ENCODE measurements around the gene ATXN7.

The ATXN7 gene

GRCh38 chr3:64030741-64031140 is 167.1 kb downstream of the ATXN7 start:
- TF ChIP-seq REST (IDR thresholded peaks at IDR 0.05; ENCODE audit: insufficient read depth in 1 of 2, low read depth in 2 of 2, low read length in 2 of 2) (no peak), SIN3A (IDR thresholded peaks at IDR 0.05; ENCODE audit: borderline replicate concordance, insufficient read depth, low read length) (no peak), FOXP2 (optimal IDR thresholded peaks at IDR 0.05; ENCODE audit: borderline replicate concordance, extremely low read depth, extremely low read length, insufficient read depth) (no peak), TAF1 (IDR thresholded peaks at IDR 0.05; ENCODE audit: borderline replicate concordance, insufficient read depth, low read length) (no peak), POLR2AphosphoS5 (IDR thresholded peaks at IDR 0.05; ENCODE audit: low read depth, low read length) (no peak)

DNA sequence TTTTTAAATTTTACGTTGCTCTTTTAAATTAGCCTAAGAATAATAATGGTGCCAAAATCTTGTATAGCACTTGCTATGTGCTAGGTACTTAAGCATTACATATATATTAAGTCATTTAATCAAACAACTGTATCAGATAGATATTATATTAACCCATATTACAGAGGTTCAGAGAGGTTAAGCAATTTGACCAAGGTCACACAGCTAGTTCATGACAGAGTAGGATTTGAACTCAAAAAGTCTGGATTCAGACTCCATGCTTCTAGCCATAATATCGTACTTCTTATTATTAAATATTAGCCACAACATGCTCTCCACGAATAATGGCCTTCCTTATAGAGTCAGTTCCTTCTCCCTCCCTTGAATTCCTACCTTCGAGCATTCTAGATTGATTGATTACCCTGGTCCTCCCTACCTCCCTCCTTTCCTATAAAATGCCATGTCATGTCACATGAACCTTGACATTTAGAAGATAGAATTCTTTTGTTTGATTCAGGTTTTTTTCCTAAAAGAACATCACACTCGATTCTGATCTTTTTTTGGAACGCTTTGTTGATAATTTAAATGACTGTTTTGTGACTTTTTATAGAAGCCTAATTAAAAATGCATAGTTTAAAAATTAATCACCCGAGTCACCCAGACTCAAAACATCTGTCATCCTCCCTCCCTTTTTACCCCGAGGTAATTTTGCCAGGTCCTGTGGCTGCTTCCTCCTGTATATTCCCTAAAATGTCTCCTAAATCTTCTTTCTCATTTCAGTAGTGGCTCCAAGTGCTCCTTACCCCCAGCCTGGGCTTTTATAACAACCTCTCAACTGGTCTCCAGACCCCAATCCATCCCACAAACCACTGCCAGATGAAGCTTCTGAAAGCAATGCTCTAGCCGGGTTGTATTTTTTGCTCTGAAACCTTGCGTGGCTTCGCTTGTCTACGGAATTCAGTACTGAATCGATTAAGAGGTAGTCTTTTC is 168.2 kb downstream of the ATXN7 start:
- TF ChIP-seq POLR2AphosphoS5 (IDR thresholded peaks at IDR 0.05; ENCODE audit: low read depth, low read length), result no peak
- TF ChIP-seq TAF1 (IDR thresholded peaks at IDR 0.05; ENCODE audit: borderline replicate concordance, insufficient read depth, low read length), result no peak
- no peak for TF ChIP-seq REST (IDR thresholded peaks at IDR 0.05; ENCODE audit: insufficient read depth in 1 of 2, low read depth in 2 of 2, low read length in 2 of 2)
- TF ChIP-seq FOXP2 (optimal IDR thresholded peaks at IDR 0.05; ENCODE audit: borderline replicate concordance, extremely low read depth, extremely low read length, insufficient read depth), result no peak

- no peak for TF ChIP-seq POLR2AphosphoS5 (IDR thresholded peaks at IDR 0.05; ENCODE audit: low read depth, low read length)
These were observed 169.4 kb downstream of the ATXN7 start for GRCh38 chr3:64033069-64033468.

GRCh38 chr3:64037084-64037483 is 173.4 kb downstream of the ATXN7 start:
- no peak for TF ChIP-seq REST (IDR thresholded peaks at IDR 0.05; ENCODE audit: insufficient read depth in 1 of 2, low read depth in 2 of 2, low read length in 2 of 2)
- no peak for TF ChIP-seq POLR2AphosphoS5 (IDR thresholded peaks at IDR 0.05; ENCODE audit: low read depth, low read length)
- no peak for TF ChIP-seq FOXP2 (optimal IDR thresholded peaks at IDR 0.05; ENCODE audit: borderline replicate concordance, extremely low read depth, extremely low read length, insufficient read depth)

DNA sequence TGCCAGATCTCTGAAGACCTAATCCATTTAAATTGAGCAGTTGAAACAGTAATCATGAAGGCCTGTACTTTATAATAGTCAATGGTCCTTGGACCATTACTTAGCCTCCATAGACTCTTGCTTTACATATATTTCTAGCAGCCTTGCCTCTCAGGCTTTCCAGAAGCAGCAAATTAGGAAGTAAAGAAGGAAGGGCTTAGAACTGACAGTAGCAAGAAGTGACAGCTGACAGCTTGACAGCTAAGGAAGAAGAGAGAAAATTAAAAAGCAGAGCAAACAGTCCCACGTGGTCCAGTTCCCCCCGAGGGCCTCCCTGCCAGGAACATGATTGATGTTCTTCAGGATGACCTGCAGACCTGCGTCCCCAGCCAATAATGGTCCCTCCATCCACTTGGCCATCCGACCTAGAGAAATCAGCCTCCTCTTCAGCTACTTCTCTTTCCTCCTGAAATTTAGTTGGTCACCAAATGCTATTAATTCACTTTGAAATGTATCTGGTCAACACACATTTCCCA is 174.6 kb downstream of the ATXN7 start:
- TF ChIP-seq SIN3A (IDR thresholded peaks at IDR 0.05; ENCODE audit: borderline replicate concordance, insufficient read depth, low read length), result no peak
- no peak for TF ChIP-seq REST (IDR thresholded peaks at IDR 0.05; ENCODE audit: insufficient read depth in 1 of 2, low read depth in 2 of 2, low read length in 2 of 2)
- no peak for TF ChIP-seq FOXP2 (optimal IDR thresholded peaks at IDR 0.05; ENCODE audit: borderline replicate concordance, extremely low read depth, extremely low read length, insufficient read depth)
- TF ChIP-seq TAF1 (IDR thresholded peaks at IDR 0.05; ENCODE audit: borderline replicate concordance, insufficient read depth, low read length), result no peak
- no peak for TF ChIP-seq POLR2AphosphoS5 (IDR thresholded peaks at IDR 0.05; ENCODE audit: low read depth, low read length)

All from PFSK-1 (cell line).